Epithelial cell of esophagus (primary cell): ENCODE data around the gene PDLIM3.

Experiments used
- DNase-seq: peaks from one replicate; pipeline ENCODE4 v3.0.0; 2010; ENCODE audit warnings: low read depth
- H3K4me3 ChIP-seq: 2 replicates; pipeline ENCODE4 v1.5.1; 2011; ENCODE audit warnings: mild to moderate bottlenecking, low read length, control low read depth
- CTCF ChIP-seq: IDR thresholded peaks from 2 replicates; pipeline ENCODE4 v1.5.1; 2011; ENCODE audit warnings: low read depth, mild to moderate bottlenecking, low read length, control low read depth, inconsistent platforms; ENCODE audit not compliant: insufficient read depth; ENCODE audit errors: missing control alignments

Gene PDLIM3

GRCh38 chr4:185540487-185541120 is 5.3 kb upstream of the PDLIM3 start:
- no peak overlapping the region for H3K4me3 ChIP-seq
- no peak for DNase-seq
- TF ChIP-seq CTCF = no peak

GRCh38 chr4:185540040-185540439 is 4.7 kb upstream of the PDLIM3 start:
- no peak for DNase-seq
- no peak overlapping the region for H3K4me3 ChIP-seq
- no peak for TF ChIP-seq CTCF

- TF ChIP-seq CTCF = no peak
- no peak for DNase-seq
- no peak overlapping the region for H3K4me3 ChIP-seq
Observed at GRCh38 chr4:185538806-185539205, 3.5 kb upstream of the PDLIM3 start.

- no peak overlapping the region for H3K4me3 ChIP-seq
- DNase-seq = no peak
- TF ChIP-seq CTCF = no peak
Observed at GRCh38 chr4:185536411-185536709, 1.1 kb upstream of the PDLIM3 start.

GRCh38 chr4:185535612-185536410 is 504 bp upstream of the PDLIM3 start:
- peak overlapping the region; percentile 50 for H3K4me3 ChIP-seq
- DNase-seq = no peak
- no peak for TF ChIP-seq CTCF

GRCh38 chr4:185534511-185534865 is 819 bp downstream of the PDLIM3 start:
- no peak for TF ChIP-seq CTCF
- DNase-seq = no peak
- peak overlapping the region; percentile 47 for H3K4me3 ChIP-seq
